Adrenal gland (tissue), 5 donors: ENCODE results near the gene PRKCZ.

Source experiments
- POLR2A ChIP-seq, 2 donors: fragments of 450-650 bp; IDR thresholded peaks; one replicate each; pipeline ENCODE4 v1.6.1; 2017; ENCODE audit warnings: antibody characterized with exemption in 2 of 2, mild to moderate bottlenecking in 2 of 2, moderate library complexity in 1 of 2
- TF ChIP-seq, protein P1 (sequence below), 6 experiments: fragments of 450-650 bp in 4 of 6; fragments of 200-600 bp in 2 of 6; sonication (generic) in 1 of 6; IDR thresholded peaks; 1 replicate in 5 of 6; 2 replicates in 1 of 6; pipeline versions ENCODE4 v1.5.1 to v1.8.0; 2016 to 2021; ENCODE audit warnings: antibody characterized with exemption in 6 of 6, mild to moderate bottlenecking in 2 of 6, moderate library complexity in 1 of 6
- donor health status: DM: no; HTN: no; CAD: no.

DNA sequence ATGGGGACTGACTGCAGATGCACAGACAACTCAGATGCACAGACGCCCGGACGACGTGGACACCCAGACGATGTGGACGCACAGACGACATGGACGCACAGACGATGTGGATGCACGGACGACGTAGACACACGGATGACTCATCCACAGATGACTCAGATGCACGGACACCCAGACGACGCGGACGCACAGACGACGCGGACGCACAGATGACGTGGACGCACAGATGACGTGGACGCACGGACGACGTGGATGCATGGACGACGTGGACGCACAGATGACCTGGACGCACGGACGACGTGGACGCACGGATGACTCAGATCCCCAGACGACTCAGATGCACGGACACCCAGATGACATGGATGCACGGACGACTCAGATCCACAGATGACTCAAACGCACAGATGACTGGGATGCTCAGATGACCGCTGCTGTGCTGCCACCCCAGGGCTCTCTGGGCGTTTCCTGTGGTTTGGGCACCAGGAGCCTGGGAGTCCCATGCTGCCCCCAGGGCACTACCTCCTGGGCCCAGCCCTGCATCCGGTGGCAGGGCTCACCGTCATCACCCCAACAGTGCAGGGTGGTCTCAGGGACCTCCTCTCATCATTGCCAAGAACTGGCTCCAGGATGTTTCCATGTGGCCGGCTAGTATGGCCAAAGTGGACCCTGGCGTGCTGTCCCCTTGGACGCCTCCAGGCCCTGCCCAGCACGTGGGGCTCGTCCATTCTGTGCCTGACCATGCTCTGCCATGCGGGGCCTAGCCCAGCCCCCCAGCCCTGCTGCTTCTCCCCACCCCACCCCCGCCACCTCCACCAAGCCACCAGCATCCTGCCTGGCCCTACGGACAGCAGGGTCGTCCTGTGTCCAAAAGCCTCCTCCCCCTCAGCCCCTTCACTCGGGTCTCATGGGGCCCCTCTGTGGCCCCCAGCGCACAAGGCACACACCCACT lies 130.4 kb downstream of the PRKCZ start:
- TF ChIP-seq, protein P1, sequence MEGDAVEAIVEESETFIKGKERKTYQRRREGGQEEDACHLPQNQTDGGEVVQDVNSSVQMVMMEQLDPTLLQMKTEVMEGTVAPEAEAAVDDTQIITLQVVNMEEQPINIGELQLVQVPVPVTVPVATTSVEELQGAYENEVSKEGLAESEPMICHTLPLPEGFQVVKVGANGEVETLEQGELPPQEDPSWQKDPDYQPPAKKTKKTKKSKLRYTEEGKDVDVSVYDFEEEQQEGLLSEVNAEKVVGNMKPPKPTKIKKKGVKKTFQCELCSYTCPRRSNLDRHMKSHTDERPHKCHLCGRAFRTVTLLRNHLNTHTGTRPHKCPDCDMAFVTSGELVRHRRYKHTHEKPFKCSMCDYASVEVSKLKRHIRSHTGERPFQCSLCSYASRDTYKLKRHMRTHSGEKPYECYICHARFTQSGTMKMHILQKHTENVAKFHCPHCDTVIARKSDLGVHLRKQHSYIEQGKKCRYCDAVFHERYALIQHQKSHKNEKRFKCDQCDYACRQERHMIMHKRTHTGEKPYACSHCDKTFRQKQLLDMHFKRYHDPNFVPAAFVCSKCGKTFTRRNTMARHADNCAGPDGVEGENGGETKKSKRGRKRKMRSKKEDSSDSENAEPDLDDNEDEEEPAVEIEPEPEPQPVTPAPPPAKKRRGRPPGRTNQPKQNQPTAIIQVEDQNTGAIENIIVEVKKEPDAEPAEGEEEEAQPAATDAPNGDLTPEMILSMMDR (IDR thresholded peaks at IDR 0.05), result no peak
- no peak for TF ChIP-seq POLR2A (IDR thresholded peaks at IDR 0.05)
